Panc1 (cell line): ENCODE results near the gene CENPF.

Experiments used
- POLR2AphosphoS5 ChIP-seq: IDR thresholded peaks from 2 replicates; pipeline ENCODE4 v1.6.1; 2012; ENCODE audit warnings: mild to moderate bottlenecking, low read depth, low read length, moderate library complexity
- SIN3A ChIP-seq: IDR thresholded peaks from 2 replicates; pipeline ENCODE4 v1.6.1; 2012; ENCODE audit warnings: low read depth, mild to moderate bottlenecking, low read length, moderate library complexity, borderline replicate concordance; ENCODE audit not compliant: insufficient read depth
- TF ChIP-seq, protein P1 (sequence below): fragments of 450-650 bp; IDR thresholded peaks from 2 replicates; pipeline ENCODE4 v1.5.1; 2017; ENCODE audit warnings: mild to moderate bottlenecking
- TF ChIP-seq, protein P2 (sequence below), 2 experiments: IDR thresholded peaks; 2 replicates each; pipeline ENCODE4 v1.6.1; 2011 to 2012; ENCODE audit warnings: low read depth in 2 of 2, control low read depth in 1 of 2, low read length in 1 of 2, mild to moderate bottlenecking in 1 of 2, moderate library complexity in 1 of 2; ENCODE audit not compliant: insufficient read depth in 1 of 2

DNA sequence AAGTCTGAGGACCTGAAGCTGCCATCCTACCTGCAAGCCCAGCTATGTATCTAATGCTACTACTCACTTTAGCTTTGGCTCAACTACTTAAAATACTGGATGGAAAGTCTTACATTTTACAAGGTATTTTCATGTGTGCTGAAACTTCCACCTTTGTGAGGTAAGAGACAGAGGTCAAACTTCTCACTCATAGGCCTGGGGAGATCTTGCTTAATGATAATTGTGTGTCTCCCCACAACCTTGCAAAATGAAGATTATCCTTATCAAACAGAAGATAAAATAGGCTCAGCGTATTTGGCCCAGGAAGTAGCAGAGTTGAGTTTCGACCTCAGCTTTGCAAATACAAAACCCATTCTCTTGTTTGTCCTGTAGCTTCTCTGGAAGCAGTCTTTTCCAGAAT lies 63.7 kb downstream of the CENPF start:
- TF ChIP-seq SIN3A: no peak
- TF ChIP-seq, protein P1, sequence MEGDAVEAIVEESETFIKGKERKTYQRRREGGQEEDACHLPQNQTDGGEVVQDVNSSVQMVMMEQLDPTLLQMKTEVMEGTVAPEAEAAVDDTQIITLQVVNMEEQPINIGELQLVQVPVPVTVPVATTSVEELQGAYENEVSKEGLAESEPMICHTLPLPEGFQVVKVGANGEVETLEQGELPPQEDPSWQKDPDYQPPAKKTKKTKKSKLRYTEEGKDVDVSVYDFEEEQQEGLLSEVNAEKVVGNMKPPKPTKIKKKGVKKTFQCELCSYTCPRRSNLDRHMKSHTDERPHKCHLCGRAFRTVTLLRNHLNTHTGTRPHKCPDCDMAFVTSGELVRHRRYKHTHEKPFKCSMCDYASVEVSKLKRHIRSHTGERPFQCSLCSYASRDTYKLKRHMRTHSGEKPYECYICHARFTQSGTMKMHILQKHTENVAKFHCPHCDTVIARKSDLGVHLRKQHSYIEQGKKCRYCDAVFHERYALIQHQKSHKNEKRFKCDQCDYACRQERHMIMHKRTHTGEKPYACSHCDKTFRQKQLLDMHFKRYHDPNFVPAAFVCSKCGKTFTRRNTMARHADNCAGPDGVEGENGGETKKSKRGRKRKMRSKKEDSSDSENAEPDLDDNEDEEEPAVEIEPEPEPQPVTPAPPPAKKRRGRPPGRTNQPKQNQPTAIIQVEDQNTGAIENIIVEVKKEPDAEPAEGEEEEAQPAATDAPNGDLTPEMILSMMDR: no peak
- TF ChIP-seq POLR2AphosphoS5: no peak
- TF ChIP-seq, protein P2, sequence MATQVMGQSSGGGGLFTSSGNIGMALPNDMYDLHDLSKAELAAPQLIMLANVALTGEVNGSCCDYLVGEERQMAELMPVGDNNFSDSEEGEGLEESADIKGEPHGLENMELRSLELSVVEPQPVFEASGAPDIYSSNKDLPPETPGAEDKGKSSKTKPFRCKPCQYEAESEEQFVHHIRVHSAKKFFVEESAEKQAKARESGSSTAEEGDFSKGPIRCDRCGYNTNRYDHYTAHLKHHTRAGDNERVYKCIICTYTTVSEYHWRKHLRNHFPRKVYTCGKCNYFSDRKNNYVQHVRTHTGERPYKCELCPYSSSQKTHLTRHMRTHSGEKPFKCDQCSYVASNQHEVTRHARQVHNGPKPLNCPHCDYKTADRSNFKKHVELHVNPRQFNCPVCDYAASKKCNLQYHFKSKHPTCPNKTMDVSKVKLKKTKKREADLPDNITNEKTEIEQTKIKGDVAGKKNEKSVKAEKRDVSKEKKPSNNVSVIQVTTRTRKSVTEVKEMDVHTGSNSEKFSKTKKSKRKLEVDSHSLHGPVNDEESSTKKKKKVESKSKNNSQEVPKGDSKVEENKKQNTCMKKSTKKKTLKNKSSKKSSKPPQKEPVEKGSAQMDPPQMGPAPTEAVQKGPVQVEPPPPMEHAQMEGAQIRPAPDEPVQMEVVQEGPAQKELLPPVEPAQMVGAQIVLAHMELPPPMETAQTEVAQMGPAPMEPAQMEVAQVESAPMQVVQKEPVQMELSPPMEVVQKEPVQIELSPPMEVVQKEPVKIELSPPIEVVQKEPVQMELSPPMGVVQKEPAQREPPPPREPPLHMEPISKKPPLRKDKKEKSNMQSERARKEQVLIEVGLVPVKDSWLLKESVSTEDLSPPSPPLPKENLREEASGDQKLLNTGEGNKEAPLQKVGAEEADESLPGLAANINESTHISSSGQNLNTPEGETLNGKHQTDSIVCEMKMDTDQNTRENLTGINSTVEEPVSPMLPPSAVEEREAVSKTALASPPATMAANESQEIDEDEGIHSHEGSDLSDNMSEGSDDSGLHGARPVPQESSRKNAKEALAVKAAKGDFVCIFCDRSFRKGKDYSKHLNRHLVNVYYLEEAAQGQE (IDR thresholded peaks at IDR 0.05; ENCODE audit: insufficient read depth in 1 of 2, low read depth in 2 of 2, low read length in 1 of 2): no peak
